Muscle of back (tissue), 11 donors: Measurements from ENCODE around the gene SLC36A2. TPM values are rescaled to one million over a fixed set of nuclear protein-coding genes. Genes with fewer than 3 reads are reported as not detected.
"Not testable (repeated sequence)": the region's sequence is repeated elsewhere in the genome, so short reads cannot be mapped to it uniquely, and the experiment has no call there.

Source experiments
- DNase-seq, 3 donors: peaks; one replicate each; pipeline versions ENCODE4 v3.0.0 to v3.0.0-alpha.2; 2013
- polyA plus RNA-seq, 10 donors: library from polyadenylated mRNA; unstranded; fragments of 120-200 nt; gene quantifications; one replicate each; pipeline ENCODE4 v1.2.1, GENCODE V29; 2013; ENCODE audit not compliant: insufficient read length in 10 of 10

Gene SLC36A2
- polyA plus RNA-seq, 10 donors, result 0.04 to 1.1 (median 0.15) TPM; not detected in 2

GRCh38 chr5:151326266-151326665 is 21.1 kb downstream of the SLC36A2 start:
- DNase-seq, result no peak

GRCh38 chr5:151320481-151320880 is 26.9 kb downstream of the SLC36A2 start:
- no peak for DNase-seq

- peak; percentile 46 to 86 (median 75) for DNase-seq
Observed at GRCh38 chr5:151318850-151319732, 28.3 kb downstream of the SLC36A2 start.

GRCh38 chr5:151317871-151318270 is 29.5 kb downstream of the SLC36A2 start:
- DNase-seq, result peak in 2 of 3 donors; percentile 20 to 32

- peak; percentile 48 to 82 (median 74) for DNase-seq
Observed at GRCh38 chr5:151315998-151316597, 31.3 kb downstream of the SLC36A2 start.

GRCh38 chr5:151313357-151313756 is 34.0 kb downstream of the SLC36A2 start:
- DNase-seq, result no peak

- DNase-seq, result no peak
Observed at GRCh38 chr5:151312756-151313324, 34.5 kb downstream of the SLC36A2 start.

GRCh38 chr5:151310932-151311331 is 36.4 kb downstream of the SLC36A2 start:
- no peak for DNase-seq

GRCh38 chr5:151309821-151310220 is 37.5 kb downstream of the SLC36A2 start:
- not testable (repeated sequence) for DNase-seq

GRCh38 chr5:151309266-151309665 is 38.1 kb downstream of the SLC36A2 start:
- DNase-seq, result not testable (repeated sequence)

GRCh38 chr5:151303666-151304065 is 43.7 kb downstream of the SLC36A2 start, which contains the start of gene SLC36A3:
Gene SLC36A3, minus strand, starts transcription at chr5:151303766. Its CDS starts 412 bp downstream, at chr5:151303354.
- no peak for DNase-seq

GRCh38 chr5:151298063-151298855 is 49.1 kb downstream of the SLC36A2 start:
- DNase-seq, result peak in 1 of 3 donors; percentile 24

GRCh38 chr5:151296974-151297373 is 50.4 kb downstream of the SLC36A2 start:
- DNase-seq, result no peak

GRCh38 chr5:151296478-151296830 is 50.9 kb downstream of the SLC36A2 start:
- no peak for DNase-seq

- DNase-seq, result peak in 2 of 3 donors; percentile 55 to 71
Observed at GRCh38 chr5:151295791-151296477, 51.4 kb downstream of the SLC36A2 start.

GRCh38 chr5:151295138-151295537 is 52.2 kb downstream of the SLC36A2 start:
- peak in 1 of 3 donors; percentile 34 for DNase-seq

- DNase-seq, result no peak
Observed at GRCh38 chr5:151293624-151294023, 53.7 kb downstream of the SLC36A2 start.

GRCh38 chr5:151288180-151288579 is 59.2 kb downstream of the SLC36A2 start:
- no peak for DNase-seq

GRCh38 chr5:151286246-151286645 is 61.1 kb downstream of the SLC36A2 start:
- no peak for DNase-seq

GRCh38 chr5:151285683-151286082 is 61.7 kb downstream of the SLC36A2 start:
- peak in 1 of 3 donors; percentile 6 for DNase-seq

- no peak for DNase-seq
Observed at GRCh38 chr5:151284392-151284967, 62.9 kb downstream of the SLC36A2 start.
